ENCODE results near the gene FGF19. TPM values are rescaled to one million over a fixed set of nuclear protein-coding genes. Genes with fewer than 3 reads are reported as not detected.
A peak's percentile ranks its signal among the peaks of the same experiment; 100 is the strongest.

The FGF19 gene
- total and polyA plus RNA-seq, 2 experiments from 2014 or later = not detected

GRCh38 chr11:69651834-69652620 lies 51.8 kb downstream of the FGF19 start:
- 95 to 96% methylated on average over 15 of the region's 15 CpGs for WGBS, 2 experiments (ENCODE audit: low coverage in 1 of 2, low lambda C conversion rate in 2 of 2, missing lambda C conversion rate in 2 of 2)
- Histone ChIP-seq H3K4me1 (ENCODE audit: insufficient read depth) (no peaks in the 10 kb centered on the region), H4K20me1 (ENCODE audit: insufficient read depth) (peaks cover 11% of the 10 kb centered on the region), H3F3A (ENCODE audit: insufficient read depth) (peaks cover 84% of the 10 kb centered on the region), H2AFZ (no peak overlapping the region), H3K9me2 (ENCODE audit: insufficient read depth) (no peaks in the 10 kb centered on the region), H3K9ac (no peak overlapping the region), H3K4me2 (ENCODE audit: unreplicated experiment) (no peak overlapping the region), H3K79me2 (ENCODE audit: insufficient read depth) (peaks cover 40% of the 10 kb centered on the region), H3K36me3 (ENCODE audit: low read depth) (peaks cover 71% of the 10 kb centered on the region), H3K27me3 (replicated peaks; ENCODE audit: insufficient read depth) (no peaks in the 10 kb centered on the region), H3K27ac (no peak overlapping the region), H3K4me3 (no peak overlapping the region), H3K9me3 (ENCODE audit: low read depth) (no peaks in the 10 kb centered on the region)
- in situ Hi-C loops (cut with MboI) = no loop called here
- no peak for DNase-seq
- TF ChIP-seq EZH2 (IDR thresholded peaks at IDR 0.05; ENCODE audit: insufficient read depth, poor library complexity, severe bottlenecking) (no peak), EZH2phosphoT487 (IDR thresholded peaks at IDR 0.05; ENCODE audit: insufficient read depth, low read depth) (no peak)

- no peak overlapping the region for H2AFZ ChIP-seq
- peak overlapping the region; percentile 15; the same call in 1 of the 2 replicates for H3K27ac ChIP-seq
- H3K9me3 ChIP-seq (ENCODE audit: low read depth) = no peaks in the 10 kb centered on the region
- H3K36me3 ChIP-seq (ENCODE audit: low read depth) = peaks cover 82% of the 10 kb centered on the region
- peaks cover 51% of the 10 kb centered on the region for H3K79me2 ChIP-seq (ENCODE audit: insufficient read depth)
- no peak overlapping the region for H3K4me2 ChIP-seq (ENCODE audit: unreplicated experiment)
- no peaks in the 10 kb centered on the region for H3K27me3 ChIP-seq (replicated peaks; ENCODE audit: insufficient read depth)
- no peak overlapping the region for H3K9ac ChIP-seq
- peaks cover 91% of the 10 kb centered on the region for H3F3A ChIP-seq (ENCODE audit: insufficient read depth)
- TF ChIP-seq EZH2phosphoT487 (IDR thresholded peaks at IDR 0.05; ENCODE audit: insufficient read depth, low read depth) (no peak), EZH2 (IDR thresholded peaks at IDR 0.05; ENCODE audit: insufficient read depth, poor library complexity, severe bottlenecking) (no peak)
- no peaks in the 10 kb centered on the region for H3K4me1 ChIP-seq (ENCODE audit: insufficient read depth)
- WGBS, 2 experiments (ENCODE audit: low coverage in 1 of 2, low lambda C conversion rate in 2 of 2, missing lambda C conversion rate in 2 of 2) = 87 to 93% methylated on average over 14 to 23 of the region's 23 CpGs
- in situ Hi-C loops (cut with MboI) = no loop called here
- DNase-seq = no peak
- no peaks in the 10 kb centered on the region for H3K9me2 ChIP-seq (ENCODE audit: insufficient read depth)
- H4K20me1 ChIP-seq (ENCODE audit: insufficient read depth) = peaks cover 11% of the 10 kb centered on the region
- H3K4me3 ChIP-seq = no peak overlapping the region
These were observed 52.9 kb downstream of the FGF19 start for GRCh38 chr11:69650832-69651344.

GRCh38 chr11:69650081-69650831 lies 53.6 kb downstream of the FGF19 start:
- Histone ChIP-seq H3K9me3 (ENCODE audit: low read depth) (no peaks in the 10 kb centered on the region), H3K79me2 (ENCODE audit: insufficient read depth) (peaks cover 57% of the 10 kb centered on the region), H3K36me3 (ENCODE audit: low read depth) (peaks cover 86% of the 10 kb centered on the region), H3K4me1 (ENCODE audit: insufficient read depth) (no peaks in the 10 kb centered on the region; the same call in 1 of the 2 replicates), H3K9me2 (ENCODE audit: insufficient read depth) (no peaks in the 10 kb centered on the region), H3K4me3 (no peak overlapping the region), H3F3A (ENCODE audit: insufficient read depth) (peaks cover 91% of the 10 kb centered on the region), H3K27ac (peak overlapping the region; percentile 15), H2AFZ (no peak overlapping the region), H3K4me2 (ENCODE audit: unreplicated experiment) (no peak overlapping the region), H3K27me3 (replicated peaks; ENCODE audit: insufficient read depth) (no peaks in the 10 kb centered on the region), H4K20me1 (ENCODE audit: insufficient read depth) (peaks cover 11% of the 10 kb centered on the region), H3K9ac (no peak overlapping the region)
- TF ChIP-seq EZH2 (IDR thresholded peaks at IDR 0.05; ENCODE audit: insufficient read depth, poor library complexity, severe bottlenecking) (no peak), EZH2phosphoT487 (IDR thresholded peaks at IDR 0.05; ENCODE audit: insufficient read depth, low read depth) (no peak)
- WGBS, 2 experiments (ENCODE audit: low coverage in 1 of 2, low lambda C conversion rate in 2 of 2, missing lambda C conversion rate in 2 of 2) = 84 to 87% methylated on average over 22 to 24 of the region's 24 CpGs
- peak; percentile 41 for DNase-seq
- in situ Hi-C loops (cut with MboI) = no loop called here

DNA sequence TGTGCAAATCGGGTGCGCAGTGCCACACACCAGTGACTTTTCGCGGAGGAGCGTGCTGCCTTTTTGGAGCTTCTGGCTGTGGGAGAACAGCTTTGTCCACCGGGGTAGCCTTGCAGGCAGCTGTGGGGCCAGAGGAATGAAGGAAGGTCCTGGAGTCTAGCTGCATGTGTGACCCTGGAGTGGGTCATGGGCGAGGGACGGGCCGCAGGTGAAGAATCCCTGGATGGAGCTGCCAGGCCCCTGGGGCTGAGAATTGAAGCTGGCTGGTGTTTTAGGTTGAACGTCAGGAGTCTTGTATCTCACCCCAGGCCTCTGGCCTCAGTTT lies 54.3 kb downstream of the FGF19 start:
- H3K4me2 ChIP-seq (ENCODE audit: unreplicated experiment) = no peak overlapping the region
- no peak overlapping the region for H3K4me3 ChIP-seq
- no peak overlapping the region for H2AFZ ChIP-seq
- TF ChIP-seq EZH2phosphoT487 (IDR thresholded peaks at IDR 0.05; ENCODE audit: insufficient read depth, low read depth) (no peak), EZH2 (IDR thresholded peaks at IDR 0.05; ENCODE audit: insufficient read depth, poor library complexity, severe bottlenecking) (no peak)
- H3K79me2 ChIP-seq (ENCODE audit: insufficient read depth) = peaks cover 65% of the 10 kb centered on the region
- H4K20me1 ChIP-seq (ENCODE audit: insufficient read depth) = peaks cover 11% of the 10 kb centered on the region
- DNase-seq = no peak
- peaks cover 90% of the 10 kb centered on the region for H3F3A ChIP-seq (ENCODE audit: insufficient read depth)
- no peaks in the 10 kb centered on the region for H3K9me2 ChIP-seq (ENCODE audit: insufficient read depth)
- H3K9me3 ChIP-seq (ENCODE audit: low read depth) = no peaks in the 10 kb centered on the region
- H3K27me3 ChIP-seq (replicated peaks; ENCODE audit: insufficient read depth) = no peaks in the 10 kb centered on the region
- H3K4me1 ChIP-seq (ENCODE audit: insufficient read depth) = peaks cover 3% of the 10 kb centered on the region; the same call in 1 of the 2 replicates
- in situ Hi-C loops (cut with MboI) = no loop called here
- no peak overlapping the region for H3K9ac ChIP-seq
- H3K27ac ChIP-seq = 0 out of 2 replicates have a peak overlapping the region, but pooled peaks have one; percentile 15
- peaks cover 87% of the 10 kb centered on the region for H3K36me3 ChIP-seq (ENCODE audit: low read depth)
- 94 to 96% methylated on average over 10 of the region's 10 CpGs for WGBS, 2 experiments (ENCODE audit: low coverage in 1 of 2, low lambda C conversion rate in 2 of 2, missing lambda C conversion rate in 2 of 2)

Measured in GM23248 (cell line).